GM18511 (cell line): Measurements from ENCODE around the gene RDH12.
"Not testable (repeated sequence)": the region's sequence is repeated elsewhere in the genome, so short reads cannot be mapped to it uniquely, and the experiment has no call there.

Experiments used
- ATAC-seq: cut with Tn5 transposase; IDR thresholded peaks from one replicate; pipeline ENCODE4 v1.9.1; 2021; ENCODE audit warnings: mild to moderate bottlenecking, moderate library complexity; ENCODE audit not compliant: unreplicated experiment

Gene RDH12

GRCh38 chr14:67704484-67705089, 2.9 kb downstream of the RDH12 start:
- peak; percentile 45 for ATAC-seq

GRCh38 chr14:67705211-67705610, 3.5 kb downstream of the RDH12 start:
- ATAC-seq: no peak

- not testable (repeated sequence) for ATAC-seq
Measured at GRCh38 chr14:67709346-67709745, 7.7 kb downstream of the RDH12 start.

GRCh38 chr14:67709796-67710195, 8.1 kb downstream of the RDH12 start:
- not testable (repeated sequence) for ATAC-seq

- ATAC-seq: no peak
Measured at GRCh38 chr14:67710209-67710608, 8.5 kb downstream of the RDH12 start.

GRCh38 chr14:67717048-67717447, 15.4 kb downstream of the RDH12 start:
- ATAC-seq: no peak

GRCh38 chr14:67718265-67718664, 16.6 kb downstream of the RDH12 start:
- no peak for ATAC-seq

GRCh38 chr14:67719385-67719784, 17.7 kb downstream of the RDH12 start:
- ATAC-seq: not testable (repeated sequence)

- ATAC-seq: no peak
Measured at GRCh38 chr14:67719866-67720265, 18.2 kb downstream of the RDH12 start.

- no peak for ATAC-seq
Measured at GRCh38 chr14:67721875-67722274, 20.2 kb downstream of the RDH12 start.

- no peak for ATAC-seq
Measured at GRCh38 chr14:67722293-67722692, 20.6 kb downstream of the RDH12 start.

GRCh38 chr14:67725171-67725570, 23.5 kb downstream of the RDH12 start:
- no peak for ATAC-seq

GRCh38 chr14:67727361-67727760, 25.7 kb downstream of the RDH12 start:
- ATAC-seq: no peak

GRCh38 chr14:67728258-67728657, 26.6 kb downstream of the RDH12 start:
- ATAC-seq: no peak

- no peak for ATAC-seq
Measured at GRCh38 chr14:67729072-67729885, 27.6 kb downstream of the RDH12 start.

GRCh38 chr14:67733616-67734015, 31.9 kb downstream of the RDH12 start:
- no peak for ATAC-seq

GRCh38 chr14:67734675-67735074, 33.0 kb downstream of the RDH12 start:
- no peak for ATAC-seq

GRCh38 chr14:67735336-67736147, 33.9 kb downstream of the RDH12 start:
- no peak for ATAC-seq

- ATAC-seq: no peak
Measured at GRCh38 chr14:67736771-67737170, 35.1 kb downstream of the RDH12 start.

GRCh38 chr14:67738740-67739504, 37.2 kb downstream of the RDH12 start:
- no peak for ATAC-seq

- ATAC-seq: no peak
Measured at GRCh38 chr14:67744046-67744445, 42.4 kb downstream of the RDH12 start.
